Lung (tissue), 13 donors: Measurements from ENCODE around the gene NASP. TPM values are rescaled to one million over a fixed set of nuclear protein-coding genes. Genes with fewer than 3 reads are reported as not detected.

ENCODE experiments used
- ATAC-seq: fragments of 200-7000 bp; cut with Tn5 transposase; one replicate; pipeline ENCODE4 v1.9.1; 2020; ENCODE audit warnings: moderate number of reproducible peaks; ENCODE audit not compliant: insufficient read depth, low FRiP score
- DNase-seq, 3 donors: peaks; one replicate each; pipeline ENCODE4 v3.0.0-alpha.2; 2013 to 2017
- H3K27ac ChIP-seq, 2 donors: one replicate each; pipeline ENCODE4 v1.5.1; 2013; ENCODE audit warnings: mild to moderate bottlenecking in 2 of 2, moderate library complexity in 2 of 2, control low read depth in 1 of 2, inconsistent platforms in 1 of 2, low read depth in 1 of 2, low read length in 1 of 2
- H3K27me3 ChIP-seq, 3 donors: one replicate each; pipeline ENCODE4 v1.5.1; 2013; ENCODE audit warnings: low read length in 2 of 3; ENCODE audit not compliant: control insufficient read depth in 3 of 3, insufficient read depth in 3 of 3
- H3K36me3 ChIP-seq, 4 donors: one replicate each; pipeline ENCODE4 v1.5.1; 2013; ENCODE audit warnings: low read length in 4 of 4, mild to moderate bottlenecking in 1 of 4, moderate library complexity in 1 of 4; ENCODE audit not compliant: control insufficient read depth in 4 of 4, insufficient read depth in 4 of 4
- H3K4me1 ChIP-seq, 5 donors: one replicate each; pipeline ENCODE4 v1.5.1; 2013; ENCODE audit warnings: low read length in 5 of 5, mild to moderate bottlenecking in 2 of 5, moderate library complexity in 1 of 5; ENCODE audit not compliant: control insufficient read depth in 5 of 5, insufficient read depth in 5 of 5
- H3K4me3 ChIP-seq: one replicate; pipeline ENCODE4 v1.5.1; 2013; ENCODE audit warnings: mild to moderate bottlenecking, control low read depth, moderate library complexity
- H3K9ac ChIP-seq, 2 donors: one replicate each; pipeline ENCODE4 v1.5.1; 2013; ENCODE audit warnings: low read length in 2 of 2, control low read depth in 1 of 2; ENCODE audit not compliant: insufficient read depth in 1 of 2
- H3K9me3 ChIP-seq, 4 donors: one replicate each; pipeline ENCODE4 v1.5.1; 2013; ENCODE audit warnings: low read length in 3 of 4, mild to moderate bottlenecking in 1 of 4, moderate library complexity in 1 of 4; ENCODE audit not compliant: control insufficient read depth in 4 of 4, insufficient read depth in 3 of 4
- WGBS, 2 donors: extraction: QIAGEN DNeasy Blood & Tissue Kit; methylation state at CpG; one replicate each; pipeline ENCODE4 v1.1.7; 2013; 5-methylcytosine and 5-hydroxymethylcytosine counted together
- polyA plus RNA-seq, 2 donors: library from polyadenylated mRNA; stranded (reverse); fragments of 200-250 nt; gene quantifications; one replicate each; pipeline ENCODE4 v1.2.1, GENCODE V29; 2013
- small RNA-seq: library from RNA; depleted of rRNA; stranded (forward); fragments of <200 nt; gene quantifications from one replicate; pipeline ENCODE3, GENCODE V24; 2014; ENCODE audit warnings: low replicate concordance
- total RNA-seq, 2 donors: library from RNA; depleted of rRNA in 1 of 2; stranded (reverse); fragments of >200 nt in 1 of 2; gene quantifications; one replicate each; pipeline ENCODE4 v1.2.1, GENCODE V29; 2014 to 2021
- TF ChIP-seq, protein P1 (sequence below): IDR thresholded peaks from 2 replicates; pipeline ENCODE4 v1.5.1; 2012; ENCODE audit warnings: mild to moderate bottlenecking; ENCODE audit errors: control extremely low read depth, extremely low read depth
- donor health status: control.
- donor health status: control.
- donor health status: Bipolar disorder and iron deficiency.
- donor health status: healthy.
- donor health status: DM: yes; HTN: yes; CAD: no.

NASP gene
- total and polyA plus RNA-seq, 4 donors, result 56.8 to 110 (median 89.4) TPM

DNA sequence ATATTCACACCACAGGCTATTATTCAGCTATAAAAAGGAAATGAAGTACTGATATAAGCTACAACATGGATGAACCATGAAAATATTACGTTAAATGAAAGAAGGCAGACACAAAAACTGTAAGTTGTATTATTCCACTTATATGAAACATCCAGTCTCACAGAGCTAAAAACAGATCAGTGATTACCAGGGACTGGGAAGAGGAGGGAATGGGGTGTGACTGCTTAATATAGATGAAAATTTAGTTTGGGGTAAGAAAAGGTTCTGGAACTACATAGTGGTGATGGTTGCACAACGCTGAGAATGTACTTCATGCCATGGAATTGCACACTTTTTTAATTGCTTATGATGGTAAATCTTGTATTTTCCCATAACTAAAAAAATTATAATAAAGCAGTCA is 83.0 kb downstream of the NASP start:
- Histone ChIP-seq H3K27me3 (no peaks in the 10 kb centered on the region), H3K27ac (no peak overlapping the region), H3K9me3 (no peaks in the 10 kb centered on the region), H3K36me3 (no peaks in the 10 kb centered on the region), H3K4me1 (peaks cover 0 to 22% (median 0%) of the 10 kb centered on the region in 5 donors), H3K4me3 (no peak overlapping the region), H3K9ac (no peak overlapping the region)
- ATAC-seq, result no peak
- 68 to 93% methylated on average over 2 of the region's 2 CpGs for WGBS, 2 donors
- DNase-seq, result no peak
- TF ChIP-seq, protein P1, sequence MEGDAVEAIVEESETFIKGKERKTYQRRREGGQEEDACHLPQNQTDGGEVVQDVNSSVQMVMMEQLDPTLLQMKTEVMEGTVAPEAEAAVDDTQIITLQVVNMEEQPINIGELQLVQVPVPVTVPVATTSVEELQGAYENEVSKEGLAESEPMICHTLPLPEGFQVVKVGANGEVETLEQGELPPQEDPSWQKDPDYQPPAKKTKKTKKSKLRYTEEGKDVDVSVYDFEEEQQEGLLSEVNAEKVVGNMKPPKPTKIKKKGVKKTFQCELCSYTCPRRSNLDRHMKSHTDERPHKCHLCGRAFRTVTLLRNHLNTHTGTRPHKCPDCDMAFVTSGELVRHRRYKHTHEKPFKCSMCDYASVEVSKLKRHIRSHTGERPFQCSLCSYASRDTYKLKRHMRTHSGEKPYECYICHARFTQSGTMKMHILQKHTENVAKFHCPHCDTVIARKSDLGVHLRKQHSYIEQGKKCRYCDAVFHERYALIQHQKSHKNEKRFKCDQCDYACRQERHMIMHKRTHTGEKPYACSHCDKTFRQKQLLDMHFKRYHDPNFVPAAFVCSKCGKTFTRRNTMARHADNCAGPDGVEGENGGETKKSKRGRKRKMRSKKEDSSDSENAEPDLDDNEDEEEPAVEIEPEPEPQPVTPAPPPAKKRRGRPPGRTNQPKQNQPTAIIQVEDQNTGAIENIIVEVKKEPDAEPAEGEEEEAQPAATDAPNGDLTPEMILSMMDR, result no peak

DNA sequence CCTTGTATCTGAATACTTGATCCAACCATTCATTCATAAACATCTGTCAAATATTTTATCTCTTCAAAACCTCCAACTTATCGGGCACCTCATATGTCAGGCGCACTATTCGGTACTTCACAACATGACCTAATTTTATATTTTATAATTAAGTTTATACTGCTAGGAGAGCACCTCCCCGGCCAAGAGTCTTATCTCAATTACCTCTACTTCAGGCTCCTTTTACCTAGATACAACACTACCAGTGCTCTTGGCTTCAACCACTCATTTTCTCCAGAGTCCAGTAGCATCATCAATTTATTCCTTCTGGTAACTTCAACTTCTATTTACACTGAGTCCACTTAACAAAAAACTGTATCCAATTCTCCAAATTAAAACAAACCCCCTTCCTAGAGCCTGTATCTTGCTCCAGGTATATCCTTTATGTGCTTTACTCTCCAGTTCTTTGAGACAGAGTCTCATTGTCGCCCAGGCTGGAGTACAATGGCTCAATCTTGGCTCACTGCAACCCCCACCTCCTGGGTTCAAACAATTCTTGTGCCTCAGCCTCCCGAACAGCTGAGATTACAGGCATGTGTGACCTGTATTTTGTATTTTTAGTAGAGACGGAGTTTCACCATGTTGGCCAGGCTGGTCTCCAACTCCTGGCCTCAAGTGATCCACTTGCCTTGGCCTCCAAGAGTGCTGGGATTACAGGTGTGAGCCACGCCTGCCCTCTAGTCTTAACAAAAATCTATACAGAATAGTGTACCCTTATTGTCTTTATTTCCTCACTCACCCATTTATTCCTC is 83.7 kb downstream of the NASP start:
- Histone ChIP-seq H3K9me3 (no peaks in the 10 kb centered on the region), H3K27ac (no peak overlapping the region), H3K4me3 (no peak overlapping the region), H3K9ac (no peak overlapping the region), H3K27me3 (no peaks in the 10 kb centered on the region), H3K36me3 (no peaks in the 10 kb centered on the region), H3K4me1 (peaks cover 0 to 24% (median 0%) of the 10 kb centered on the region in 5 donors)
- DNase-seq, result no peak
- WGBS, 2 donors, result 65 to 83% methylated on average over 8 of the region's 8 CpGs
- TF ChIP-seq, protein P1, result no peak
- ATAC-seq, result no peak

Small RNA genes within 50 kb of the gene (small RNA-seq; reads per million reads assigned to genes)
- gene AL355480.1, result not detected
- gene AL355480.2, result not detected
- gene AL355480.3, result not detected
- gene AL355480.4, result not detected

Other genes with a start within 250 kb of the NASP start
- gene TOE1, start 243.9 kb upstream of the NASP start, total RNA-seq, result 10 to 100 TPM in 1 of 2 donors, 1 to 10 TPM in 1; 6.4 to 10.9 TPM
- 10 to 100 TPM in 1 of 2 donors, 1 to 10 TPM in 1; 5.3 to 10.6 TPM for gene TOE1, start 243.9 kb upstream of the NASP start, polyA plus RNA-seq
- 10 to 100 TPM; 16.8 to 26.3 TPM for gene MUTYH, start 243.6 kb upstream of the NASP start, total RNA-seq
- 10 to 100 TPM; 14.0 to 22.5 TPM for gene MUTYH, start 243.6 kb upstream of the NASP start, polyA plus RNA-seq
- 1 to 10 TPM; 3.7 to 8.7 TPM for gene TESK2, start 92.9 kb upstream of the NASP start, total RNA-seq
- gene TESK2, start 92.9 kb upstream of the NASP start, polyA plus RNA-seq, result 1 to 10 TPM; 1.8 to 3.6 TPM
- 1 to 10 TPM in 1 of 2 donors, under 1 TPM in 1; 0.77 to 2.2 TPM for gene CCDC163, start 84.0 kb upstream of the NASP start, total RNA-seq
- 1 to 10 TPM; 2.0 to 2.2 TPM for gene CCDC163, start 84.0 kb upstream of the NASP start, polyA plus RNA-seq
- 1 to 10 TPM; 1.6 to 4.2 TPM for gene MMACHC, start 83.7 kb upstream of the NASP start, total RNA-seq
- gene MMACHC, start 83.7 kb upstream of the NASP start, polyA plus RNA-seq, result 1 to 10 TPM; 1.8 to 2.4 TPM
- gene PRDX1, start 62.2 kb upstream of the NASP start, total RNA-seq, result 100 to 1,000 TPM; 208 to 443 TPM
- gene PRDX1, start 62.2 kb upstream of the NASP start, polyA plus RNA-seq, result 100 to 1,000 TPM; 649 to 926 TPM
- gene AKR1A1, start 33.2 kb upstream of the NASP start, total RNA-seq, result 100 to 1,000 TPM in 1 of 2 donors, 10 to 100 TPM in 1; 92.6 to 214 TPM
- 100 to 1,000 TPM; 208 to 212 TPM for gene AKR1A1, start 33.2 kb upstream of the NASP start, polyA plus RNA-seq
- gene CCDC17, start 40.0 kb downstream of the NASP start, total RNA-seq, result 10 to 100 TPM; 24.0 to 53.7 TPM
- gene CCDC17, start 40.0 kb downstream of the NASP start, polyA plus RNA-seq, result 10 to 100 TPM; 10.1 to 21.3 TPM
- 100 to 1,000 TPM; 107 to 153 TPM for gene GPBP1L1, start 102.5 kb downstream of the NASP start, total RNA-seq
- 10 to 100 TPM; 40.4 to 54.1 TPM for gene GPBP1L1, start 102.5 kb downstream of the NASP start, polyA plus RNA-seq
- 10 to 100 TPM; 13.8 to 17.4 TPM for gene TMEM69, start 104.1 kb downstream of the NASP start, total RNA-seq
- gene TMEM69, start 104.1 kb downstream of the NASP start, polyA plus RNA-seq, result 10 to 100 TPM; 16.3 to 26.1 TPM
- 10 to 100 TPM; 12.0 to 16.0 TPM for gene IPP, start 166.6 kb downstream of the NASP start, total RNA-seq
- 1 to 10 TPM; 3.9 to 4.9 TPM for gene IPP, start 166.6 kb downstream of the NASP start, polyA plus RNA-seq
- gene MAST2, start 219.6 kb downstream of the NASP start, total RNA-seq, result 10 to 100 TPM; 25.7 to 28.6 TPM
- gene MAST2, start 219.6 kb downstream of the NASP start, polyA plus RNA-seq, result 10 to 100 TPM; 10.5 to 12.6 TPM